GM13977 (cell line): Measurements from ENCODE around the gene SUPT3H.

Source experiments
- DNase-seq: peaks from one replicate; pipeline ENCODE4 v3.0.0; 2012; ENCODE audit warnings: low spot score
- in situ Hi-C: fragments of 300-500 bp; cut with MboI; formaldehyde crosslinking; loops from one replicate; pipeline ENCODE4 v1.12.0; 2022; ENCODE audit warnings: low sequenced_read_pairs, low pct_unique_long_range_greater_than_20kb, mixed read lengths, inconsistent platforms; ENCODE audit not compliant: unreplicated experiment
- TF ChIP-seq, protein P1 (sequence below): IDR thresholded peaks from 2 replicates; pipeline ENCODE4 v1.5.1; 2012; ENCODE audit warnings: mild to moderate bottlenecking, control low read depth; ENCODE audit not compliant: insufficient read depth; ENCODE audit errors: extremely low read depth, missing control alignments

Gene SUPT3H

DNA sequence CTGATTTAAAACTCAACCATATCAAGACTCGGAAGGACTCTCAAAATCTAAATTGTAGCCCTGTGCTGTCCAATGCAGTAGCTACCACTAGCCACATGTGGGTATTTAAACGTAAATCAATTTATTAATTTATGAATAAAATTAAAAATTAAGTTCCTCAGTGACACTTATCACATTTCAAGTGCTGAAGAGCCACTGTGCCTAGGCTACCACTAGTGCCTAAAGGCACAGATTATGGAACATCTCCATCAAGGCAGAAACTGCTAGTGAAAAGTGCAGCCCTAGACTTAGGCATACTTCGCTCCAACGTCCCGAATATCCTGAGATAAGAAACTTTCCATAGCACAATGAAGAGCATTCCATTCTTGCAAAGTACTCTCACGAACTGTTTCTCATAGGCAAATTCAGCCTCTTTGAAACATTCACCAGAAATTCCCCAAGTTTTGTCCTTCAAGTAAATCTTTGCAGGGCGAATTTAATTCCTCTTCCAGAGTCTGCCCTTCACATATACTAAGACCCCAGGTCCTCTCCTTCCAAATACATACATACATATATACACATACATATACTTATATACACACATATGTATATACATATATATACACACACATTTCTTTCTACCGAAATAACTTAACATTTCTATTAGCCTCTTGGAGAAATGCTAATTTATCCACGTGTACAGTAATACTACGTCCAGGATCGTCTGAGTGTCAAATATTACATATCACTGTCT is 1.3 kb downstream of the SUPT3H start:
- DNase-seq = no peak
- in situ Hi-C loops = no loop called here
- TF ChIP-seq, protein P1, sequence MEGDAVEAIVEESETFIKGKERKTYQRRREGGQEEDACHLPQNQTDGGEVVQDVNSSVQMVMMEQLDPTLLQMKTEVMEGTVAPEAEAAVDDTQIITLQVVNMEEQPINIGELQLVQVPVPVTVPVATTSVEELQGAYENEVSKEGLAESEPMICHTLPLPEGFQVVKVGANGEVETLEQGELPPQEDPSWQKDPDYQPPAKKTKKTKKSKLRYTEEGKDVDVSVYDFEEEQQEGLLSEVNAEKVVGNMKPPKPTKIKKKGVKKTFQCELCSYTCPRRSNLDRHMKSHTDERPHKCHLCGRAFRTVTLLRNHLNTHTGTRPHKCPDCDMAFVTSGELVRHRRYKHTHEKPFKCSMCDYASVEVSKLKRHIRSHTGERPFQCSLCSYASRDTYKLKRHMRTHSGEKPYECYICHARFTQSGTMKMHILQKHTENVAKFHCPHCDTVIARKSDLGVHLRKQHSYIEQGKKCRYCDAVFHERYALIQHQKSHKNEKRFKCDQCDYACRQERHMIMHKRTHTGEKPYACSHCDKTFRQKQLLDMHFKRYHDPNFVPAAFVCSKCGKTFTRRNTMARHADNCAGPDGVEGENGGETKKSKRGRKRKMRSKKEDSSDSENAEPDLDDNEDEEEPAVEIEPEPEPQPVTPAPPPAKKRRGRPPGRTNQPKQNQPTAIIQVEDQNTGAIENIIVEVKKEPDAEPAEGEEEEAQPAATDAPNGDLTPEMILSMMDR = no peak

GRCh38 chr6:45375449-45375848 is 2.3 kb downstream of the SUPT3H start:
- in situ Hi-C loops = no loop called here
- DNase-seq = no peak
- TF ChIP-seq, protein P1 = no peak

DNA sequence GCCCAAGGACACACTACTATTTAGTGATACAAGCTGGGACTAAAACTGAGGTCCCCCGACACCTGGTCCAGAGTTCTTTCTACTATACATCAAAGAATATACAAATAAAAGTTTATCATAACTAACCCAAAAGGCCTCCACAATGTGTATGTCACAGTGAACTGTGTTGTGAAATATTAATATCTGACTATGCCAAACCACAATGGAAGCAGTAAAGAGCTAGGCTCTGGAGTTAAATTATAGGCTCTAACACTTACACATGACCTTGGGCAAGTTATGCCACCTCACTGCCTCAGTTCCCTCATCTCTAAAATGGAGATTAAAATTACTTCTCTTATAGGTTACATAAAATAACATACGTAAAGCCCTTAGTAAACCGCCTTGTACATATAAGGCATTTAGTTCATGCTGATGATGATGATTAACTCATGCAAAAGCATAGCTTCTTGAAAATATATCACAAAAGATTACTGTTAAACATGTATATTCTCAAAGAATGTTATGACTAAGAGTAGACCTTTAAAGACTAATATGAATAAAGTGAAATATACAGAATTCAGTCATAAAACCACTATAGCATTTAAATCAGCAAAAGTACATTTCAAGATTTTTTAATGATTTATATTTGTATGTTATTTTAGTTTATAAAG is 5.7 kb downstream of the SUPT3H start:
- DNase-seq = no peak
- in situ Hi-C loops = no loop called here
- TF ChIP-seq, protein P1 = no peak

DNA sequence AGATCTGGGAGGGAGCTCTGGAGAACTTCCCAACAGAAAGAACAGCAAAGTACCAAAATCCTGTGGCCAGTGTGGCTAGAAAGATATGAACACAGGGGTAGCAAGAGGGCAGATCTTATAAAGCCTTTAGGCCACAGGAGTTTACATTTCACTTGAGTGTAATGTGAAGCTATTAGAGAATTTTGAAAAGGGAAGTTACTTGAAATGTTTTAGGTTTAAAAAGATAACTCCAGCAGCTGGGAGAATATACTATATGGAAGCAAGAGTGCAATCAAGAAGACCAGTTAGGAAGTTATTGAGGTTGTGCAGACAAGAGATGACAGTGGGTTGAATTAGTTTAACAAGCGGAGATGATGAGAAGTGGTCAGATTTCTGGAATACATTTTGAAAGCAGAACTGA is 7.9 kb downstream of the SUPT3H start:
- no peak for DNase-seq
- in situ Hi-C loops = no loop called here
- TF ChIP-seq, protein P1 = no peak

GRCh38 chr6:45367999-45368398 is 9.7 kb downstream of the SUPT3H start:
- no peak for DNase-seq
- TF ChIP-seq, protein P1 = no peak
- in situ Hi-C loops = no loop called here

GRCh38 chr6:45366534-45366933 is 11.2 kb downstream of the SUPT3H start:
- DNase-seq = no peak
- in situ Hi-C loops = no loop called here
- TF ChIP-seq, protein P1 = no peak

- in situ Hi-C loops = no loop called here
- DNase-seq = no peak
- TF ChIP-seq, protein P1 = no peak
Observed at GRCh38 chr6:45365036-45365435, 12.7 kb downstream of the SUPT3H start.
